Stimulated activated naive B cell treated with anti-CD40 and anti-IgM and Interleukin-4, amounts not matched to agents 10 μg/mL and 1 μg/mL and 100 μg/mL, for 72 hours (primary cell): ENCODE results near the gene ZNF500.

Experiments used
- ATAC-seq, 2 donors: fragments of 150-1000 bp; cut with Tn5 transposase; replicated peaks; 2 replicates each; pipeline ENCODE4 v1.10.0; 2021; ENCODE audit warnings: moderate library complexity in 1 of 2
- DNase-seq: peaks from one replicate; pipeline ENCODE4 v3.0.0; 2021
- H3K27ac Mint-ChIP-seq: one replicate; pipeline ENCODE4 v1.8.0; 2022; ENCODE audit warnings: mild to moderate bottlenecking, mixed read lengths
- H3K27me3 Mint-ChIP-seq, 2 donors: one replicate each; pipeline ENCODE4 v1.8.0; 2022; ENCODE audit warnings: mixed read lengths in 2 of 2
- H3K36me3 Mint-ChIP-seq, 2 donors: one replicate each; pipeline ENCODE4 v1.8.0; 2022; ENCODE audit warnings: mixed read lengths in 2 of 2, mild to moderate bottlenecking in 1 of 2
- H3K4me1 Mint-ChIP-seq, 2 donors: one replicate each; pipeline ENCODE4 v1.8.0; 2022; ENCODE audit warnings: mixed read lengths in 2 of 2, mild to moderate bottlenecking in 1 of 2
- H3K4me3 Mint-ChIP-seq, 2 donors: one replicate each; pipeline ENCODE4 v1.8.0; 2022; ENCODE audit warnings: mild to moderate bottlenecking in 2 of 2, mixed read lengths in 2 of 2, moderate library complexity in 1 of 2
- H3K9me3 Mint-ChIP-seq, 2 donors: one replicate each; pipeline ENCODE4 v1.8.0; 2022; ENCODE audit warnings: mixed read lengths in 2 of 2, mild to moderate bottlenecking in 1 of 2

The ZNF500 gene

GRCh38 chr16:4801051-4801961, 34.3 kb upstream of the ZNF500 start:
- ATAC-seq (no peak), DNase-seq (no peak)
- no peaks in the 10 kb centered on the region for H3K27me3 Mint-ChIP-seq
- no peaks in the 10 kb centered on the region for H3K9me3 Mint-ChIP-seq
- H3K36me3 Mint-ChIP-seq, result peaks cover 27 to 32% of the 10 kb centered on the region in 2 donors
- H3K4me1 Mint-ChIP-seq, result peaks cover 17 to 47% of the 10 kb centered on the region in 2 donors
- peak overlapping the region; percentile 90 for H3K27ac Mint-ChIP-seq
- peak overlapping the region; percentile 88 to 92 for H3K4me3 Mint-ChIP-seq

GRCh38 chr16:4800290-4801041, 33.5 kb upstream of the ZNF500 start:
- peaks cover 24 to 27% of the 10 kb centered on the region in 2 donors for H3K36me3 Mint-ChIP-seq
- no peaks in the 10 kb centered on the region for H3K9me3 Mint-ChIP-seq
- peak overlapping the region; percentile 81 to 84 for H3K4me3 Mint-ChIP-seq
- peak; percentile 38 for DNase-seq
- H3K4me1 Mint-ChIP-seq, result peaks cover 17 to 47% of the 10 kb centered on the region in 2 donors
- no peak for ATAC-seq
- no peaks in the 10 kb centered on the region for H3K27me3 Mint-ChIP-seq
- H3K27ac Mint-ChIP-seq, result peak overlapping the region; percentile 79

DNA sequence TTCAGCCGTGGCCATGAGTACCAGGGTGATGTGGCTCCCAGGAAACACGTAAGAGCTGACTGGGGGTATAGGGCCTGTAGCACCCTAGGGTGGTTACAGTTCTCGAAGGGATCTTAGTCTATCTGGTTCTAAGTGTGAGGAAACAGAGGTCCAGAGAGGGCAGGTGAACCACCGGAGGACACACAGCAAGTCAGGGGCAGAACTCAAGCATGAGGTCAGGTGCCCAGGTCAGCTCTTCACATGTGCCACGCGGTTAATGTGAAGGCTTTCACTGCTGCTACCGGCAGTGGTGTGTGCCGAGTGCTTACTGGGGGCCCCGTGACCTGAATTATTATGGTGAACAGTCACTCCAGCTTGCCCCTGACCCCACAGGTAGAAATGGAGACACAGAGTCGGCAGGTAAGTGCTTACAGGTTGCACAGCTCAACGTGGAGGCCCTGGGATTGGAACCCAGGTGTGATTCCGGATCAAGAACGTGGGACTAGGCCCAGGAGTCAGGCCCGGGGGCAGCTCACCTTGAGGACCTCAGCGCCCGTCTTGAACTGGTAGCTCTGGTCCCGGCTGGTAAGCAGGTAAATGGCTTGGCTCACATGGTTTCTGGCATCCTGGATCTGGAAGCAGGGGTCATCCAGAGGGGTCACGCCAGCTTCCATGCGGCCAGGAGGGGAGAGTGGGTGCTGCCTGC, 32.4 kb upstream of the ZNF500 start:
- no peaks in the 10 kb centered on the region for H3K27me3 Mint-ChIP-seq
- peak overlapping the region; percentile 59 to 81 for H3K4me3 Mint-ChIP-seq
- DNase-seq, result no peak
- H3K4me1 Mint-ChIP-seq, result peaks cover 17 to 47% of the 10 kb centered on the region in 2 donors
- no peaks in the 10 kb centered on the region for H3K9me3 Mint-ChIP-seq
- H3K36me3 Mint-ChIP-seq, result peaks cover 15 to 17% of the 10 kb centered on the region in 2 donors
- peak overlapping the region; percentile 14 for H3K27ac Mint-ChIP-seq
- ATAC-seq, result no peak

- Mint-ChIP-seq H3K4me1 (peaks cover 13 to 39% of the 10 kb centered on the region in 2 donors), H3K36me3 (peaks cover 12% of the 10 kb centered on the region in 2 donors), H3K4me3 (no peak overlapping the region), H3K27ac (no peak overlapping the region), H3K27me3 (no peaks in the 10 kb centered on the region), H3K9me3 (no peaks in the 10 kb centered on the region)
- no peak for DNase-seq
- no peak for ATAC-seq
Measured at GRCh38 chr16:4798456-4798855, 31.5 kb upstream of the ZNF500 start.

DNA sequence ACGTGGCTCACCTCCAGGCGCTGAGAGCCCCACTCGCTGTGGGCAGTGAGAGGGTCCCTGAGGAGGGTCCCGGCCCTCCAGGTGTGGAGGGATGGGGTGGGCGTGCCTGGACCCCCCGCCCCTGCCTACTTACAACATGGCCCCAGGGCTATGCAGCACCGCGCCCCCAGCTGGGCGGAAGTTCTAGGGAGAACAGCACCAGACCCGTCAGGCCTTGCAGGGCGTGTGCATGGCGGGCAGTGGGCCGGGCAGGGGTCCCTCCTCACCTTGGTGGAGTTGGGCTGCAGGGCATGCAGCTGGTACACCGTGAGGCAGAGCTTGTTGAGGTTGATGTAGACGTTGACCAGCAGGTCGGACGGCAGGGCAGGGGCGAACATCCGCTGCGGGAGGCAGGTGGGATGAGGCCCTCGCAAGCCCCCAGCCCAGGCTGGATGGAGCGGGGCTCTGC, 30.9 kb upstream of the ZNF500 start:
- H3K36me3 Mint-ChIP-seq, result peaks cover 12% of the 10 kb centered on the region in 2 donors
- no peaks in the 10 kb centered on the region for H3K9me3 Mint-ChIP-seq
- H3K4me3 Mint-ChIP-seq, result no peak overlapping the region
- DNase-seq (no peak), ATAC-seq (no peak)
- no peak overlapping the region for H3K27ac Mint-ChIP-seq
- H3K27me3 Mint-ChIP-seq, result no peaks in the 10 kb centered on the region
- H3K4me1 Mint-ChIP-seq, result peaks cover 13 to 33% of the 10 kb centered on the region in 2 donors

DNA sequence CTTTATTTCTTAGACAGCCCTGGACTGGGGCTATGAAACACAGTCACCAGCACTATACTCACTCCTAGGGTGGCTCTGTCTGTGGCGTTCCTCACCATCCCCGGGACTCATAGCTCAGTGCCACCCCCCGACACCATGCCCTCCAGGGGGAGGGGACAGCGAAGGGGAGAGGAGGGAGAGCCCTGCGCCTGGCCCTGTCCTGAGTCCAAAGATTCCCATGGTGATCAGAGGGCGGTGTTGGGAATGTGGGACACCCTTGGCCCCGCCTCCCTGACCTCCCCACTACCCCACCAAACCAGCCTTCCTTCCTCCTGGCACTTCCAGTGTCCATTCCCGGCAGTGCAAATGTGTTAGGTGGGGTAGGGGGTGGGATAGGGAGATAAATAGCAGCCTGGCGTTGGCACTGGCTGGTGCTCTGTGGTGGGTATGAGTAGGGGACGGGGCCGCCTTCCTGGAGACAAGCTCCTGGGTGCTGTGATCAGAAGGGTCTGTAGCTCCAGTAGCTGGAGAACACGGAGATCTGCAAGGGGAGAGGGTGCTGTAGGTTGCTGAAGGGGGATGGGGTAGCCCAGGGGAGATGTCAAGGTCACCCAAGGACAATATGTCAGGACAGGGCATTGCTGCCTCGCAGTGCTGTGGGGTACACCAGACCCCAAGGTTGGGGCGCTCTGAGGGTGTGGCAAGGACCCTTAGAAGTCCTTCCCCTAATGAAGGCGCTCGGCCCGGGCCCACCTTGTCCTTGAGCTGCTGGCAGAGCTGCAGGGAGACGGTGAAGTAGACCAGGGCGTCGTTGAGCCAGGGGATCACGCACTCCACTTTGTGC, 30.2 kb upstream of the ZNF500 start:
- no peak for ATAC-seq
- Mint-ChIP-seq H3K4me1 (peaks cover 13 to 32% of the 10 kb centered on the region in 2 donors), H3K36me3 (peaks cover 12% of the 10 kb centered on the region in 2 donors), H3K27me3 (no peaks in the 10 kb centered on the region), H3K9me3 (no peaks in the 10 kb centered on the region), H3K27ac (no peak overlapping the region), H3K4me3 (no peak overlapping the region)
- DNase-seq, result no peak

- Mint-ChIP-seq H3K9me3 (no peaks in the 10 kb centered on the region), H3K36me3 (peaks cover 12% of the 10 kb centered on the region in 2 donors), H3K4me1 (peaks cover 13 to 21% of the 10 kb centered on the region in 2 donors), H3K27ac (no peak overlapping the region), H3K4me3 (no peak overlapping the region), H3K27me3 (peaks cover 0 to 4% of the 10 kb centered on the region in 2 donors)
- ATAC-seq (no peak), DNase-seq (no peak)
Measured at GRCh38 chr16:4795828-4796572, 29.0 kb upstream of the ZNF500 start.

DNA sequence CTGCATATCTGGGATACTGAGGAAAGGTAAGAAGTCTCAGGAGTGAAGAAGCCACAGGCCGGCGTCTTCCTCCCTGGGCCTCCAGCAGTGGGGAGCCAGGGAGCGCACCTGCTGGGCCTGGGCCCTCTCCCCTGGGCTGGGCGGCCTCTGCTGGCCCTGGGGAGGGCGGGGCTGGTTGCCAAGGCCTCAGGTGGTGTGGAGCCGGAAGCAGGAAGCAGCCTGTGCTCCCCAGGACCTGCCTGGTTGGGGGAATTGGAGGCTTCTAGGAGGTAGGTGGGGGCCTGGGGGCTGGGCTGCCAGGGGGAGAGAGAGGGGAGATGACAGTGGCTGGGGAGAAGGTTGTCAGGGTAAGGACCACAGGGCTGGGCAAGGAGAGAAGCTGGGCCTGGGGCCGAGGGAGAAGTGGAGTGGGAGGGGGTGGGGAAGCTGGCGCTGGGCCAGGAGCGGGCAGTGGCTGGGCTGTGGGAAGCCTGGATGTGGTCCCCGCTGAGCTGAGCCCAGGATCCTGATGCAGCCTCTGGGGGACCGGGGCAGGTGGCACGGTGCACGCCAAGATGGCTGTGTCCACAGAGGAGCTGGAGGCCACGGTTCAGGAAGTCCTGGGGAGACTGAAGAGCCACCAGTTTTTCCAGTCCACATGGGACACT, 28.3 kb upstream of the ZNF500 start, which contains the start of gene SMIM22:
SMIM22 (plus strand) TSS at position 189 of the 647 bp plus-strand sequence; CDS start at position 555, 366 bp downstream.
- DNase-seq (no peak), ATAC-seq (no peak)
- peaks cover 6 to 14% of the 10 kb centered on the region in 2 donors for H3K4me1 Mint-ChIP-seq
- H3K9me3 Mint-ChIP-seq, result no peaks in the 10 kb centered on the region
- peaks cover 9 to 12% of the 10 kb centered on the region in 2 donors for H3K36me3 Mint-ChIP-seq
- H3K27ac Mint-ChIP-seq, result no peak within 1 kb of the TSS
- peaks cover 0 to 7% of the 10 kb centered on the region in 2 donors for H3K27me3 Mint-ChIP-seq
- no peak within 1 kb of the TSS for H3K4me3 Mint-ChIP-seq

GRCh38 chr16:4792951-4793513, 26.1 kb upstream of the ZNF500 start:
- Mint-ChIP-seq H3K27ac (no peak overlapping the region), H3K36me3 (peaks cover 4% of the 10 kb centered on the region in 2 donors)
- ATAC-seq, result no peak

GRCh38 chr16:4790871-4791270, 23.9 kb upstream of the ZNF500 start:
- Mint-ChIP-seq H3K36me3 (no peaks in the 10 kb centered on the region), H3K27ac (no peak overlapping the region), H3K27me3 (peaks cover 0 to 7% of the 10 kb centered on the region in 2 donors), H3K4me3 (no peak overlapping the region), H3K9me3 (no peaks in the 10 kb centered on the region), H3K4me1 (no peaks in the 10 kb centered on the region)
- DNase-seq, result no peak
- ATAC-seq, result no peak

More at GRCh38 chr16:4792951-4793513, 26.1 kb upstream of the ZNF500 start:
- Mint-ChIP-seq H3K4me1 (no peaks in the 10 kb centered on the region), H3K4me3 (no peak overlapping the region), H3K9me3 (no peaks in the 10 kb centered on the region), H3K27me3 (peaks cover 0 to 7% of the 10 kb centered on the region in 2 donors)
- no peak for DNase-seq

GRCh38 chr16:4790261-4790660, 23.3 kb upstream of the ZNF500 start:
- Mint-ChIP-seq H3K9me3 (no peaks in the 10 kb centered on the region), H3K4me1 (no peaks in the 10 kb centered on the region), H3K27ac (no peak overlapping the region), H3K4me3 (no peak overlapping the region), H3K36me3 (no peaks in the 10 kb centered on the region), H3K27me3 (peaks cover 0 to 7% of the 10 kb centered on the region in 2 donors)
- ATAC-seq, result no peak
- DNase-seq, result no peak

DNA sequence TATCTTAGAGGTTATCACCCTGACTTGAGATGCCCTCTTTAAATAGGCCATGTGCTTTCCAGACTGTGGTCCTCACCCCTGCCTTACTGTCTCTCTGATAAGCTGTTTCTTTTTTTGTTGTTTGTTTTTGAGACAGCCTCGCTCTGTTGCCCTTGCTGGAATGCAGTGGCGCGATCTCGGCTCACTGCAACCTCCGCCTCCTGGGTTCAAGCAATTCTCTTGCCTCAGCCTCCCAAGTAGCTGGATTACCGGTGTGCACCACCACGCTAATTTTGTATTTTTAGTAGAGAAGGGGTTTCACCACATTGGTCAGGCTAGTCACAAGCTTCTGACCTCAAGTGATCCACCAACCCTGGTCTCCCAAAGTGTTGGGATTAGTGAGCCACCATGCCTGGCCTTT, 21.9 kb upstream of the ZNF500 start:
- Mint-ChIP-seq H3K4me3 (no peak overlapping the region), H3K36me3 (no peaks in the 10 kb centered on the region)

More for the DNA sequence above, 21.9 kb upstream of the ZNF500 start:
- DNase-seq (no peak), ATAC-seq (no peak)
- H3K27me3 Mint-ChIP-seq, result peaks cover 0 to 7% of the 10 kb centered on the region in 2 donors
- H3K27ac Mint-ChIP-seq, result no peak overlapping the region
- no peaks in the 10 kb centered on the region for H3K4me1 Mint-ChIP-seq
- H3K9me3 Mint-ChIP-seq, result no peaks in the 10 kb centered on the region
